Nephron (organoid): Measurements from ENCODE around the gene ADAMTS2.

Experiments used
- H3K27ac Mint-ChIP-seq, 3 experiments: 2 replicates each; pipeline ENCODE4 v1.8.0; 2020; ENCODE audit warnings: mixed read lengths in 3 of 3, mild to moderate bottlenecking in 2 of 3, moderate library complexity in 1 of 3
- H3K27me3 Mint-ChIP-seq: 2 replicates; pipeline ENCODE4 v1.8.0; 2021; ENCODE audit warnings: low read depth, mild to moderate bottlenecking, moderate library complexity, mixed read lengths
- H3K36me3 Mint-ChIP-seq: 2 replicates; pipeline ENCODE4 v1.8.0; 2020; ENCODE audit warnings: low read depth, mixed read lengths
- H3K4me1 Mint-ChIP-seq: 2 replicates; pipeline ENCODE4 v1.8.0; 2020; ENCODE audit warnings: mixed read lengths
- H3K4me3 Mint-ChIP-seq, 3 experiments: 2 replicates each; pipeline ENCODE4 v1.8.0; 2020; ENCODE audit warnings: mild to moderate bottlenecking in 3 of 3, mixed read lengths in 3 of 3, moderate library complexity in 2 of 3
- H3K9me3 Mint-ChIP-seq: 2 replicates; pipeline ENCODE4 v1.8.0; 2020; ENCODE audit warnings: mixed read lengths
- CTCF ChIP-seq, 3 experiments: fragments of 200-600 bp; sonication (generic); IDR thresholded peaks; one replicate each; pipeline ENCODE4 v1.5.0; 2021; ENCODE audit warnings: antibody characterized with exemption in 3 of 3; ENCODE audit not compliant: unreplicated experiment in 3 of 3

Gene ADAMTS2

DNA sequence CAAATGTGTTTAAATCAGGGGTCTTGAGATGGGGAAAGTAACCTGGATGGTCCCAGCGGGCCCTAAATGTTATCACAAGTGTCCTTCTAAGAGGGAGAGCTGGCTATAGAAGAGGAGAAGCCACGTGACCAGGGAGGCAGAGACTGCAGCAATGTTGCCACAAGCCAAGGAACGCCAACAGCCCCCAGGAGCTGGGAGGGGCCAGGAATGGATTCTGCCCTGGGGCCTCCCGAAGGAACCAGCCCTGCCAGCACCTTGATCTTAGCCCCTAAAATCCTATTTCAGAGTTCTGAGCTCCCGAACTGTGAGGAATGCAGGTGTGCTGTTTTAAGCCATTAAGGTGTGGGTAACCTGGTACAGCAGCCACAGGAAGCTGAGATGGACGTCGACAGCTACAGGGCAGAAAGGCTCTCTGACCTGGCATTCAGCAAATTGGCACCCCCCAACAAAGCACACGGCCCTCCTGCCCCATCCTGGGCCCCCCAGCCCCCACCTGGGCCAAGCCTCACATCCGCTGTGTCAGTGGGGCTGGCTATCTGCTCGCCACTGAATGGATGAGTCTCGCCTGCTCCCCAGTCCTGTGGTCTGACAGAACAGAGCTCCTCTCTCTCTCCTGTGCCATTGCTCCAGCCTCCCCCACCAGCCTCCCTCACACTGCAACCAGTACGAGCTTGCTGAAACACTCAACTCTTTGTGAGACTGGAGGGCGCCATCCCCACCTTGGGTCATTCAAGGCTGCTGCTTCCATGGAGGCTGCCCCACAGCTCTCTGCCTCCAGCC, 78.8 kb downstream of the ADAMTS2 start:
- H3K4me3 Mint-ChIP-seq, result peak overlapping the region in 1 of 3 experiments; percentile 70
- peaks cover 4% of the 10 kb centered on the region for H3K27me3 Mint-ChIP-seq
- H3K36me3 Mint-ChIP-seq, result no peaks in the 10 kb centered on the region
- peak overlapping the region in 2 of 3 experiments; percentile 98 to 99 for H3K27ac Mint-ChIP-seq
- no peaks in the 10 kb centered on the region for H3K9me3 Mint-ChIP-seq
- H3K4me1 Mint-ChIP-seq, result peaks cover 74% of the 10 kb centered on the region
- TF ChIP-seq CTCF (IDR thresholded peaks at IDR 0.05; ENCODE audit: unreplicated experiment in 3 of 3), result no peak

DNA sequence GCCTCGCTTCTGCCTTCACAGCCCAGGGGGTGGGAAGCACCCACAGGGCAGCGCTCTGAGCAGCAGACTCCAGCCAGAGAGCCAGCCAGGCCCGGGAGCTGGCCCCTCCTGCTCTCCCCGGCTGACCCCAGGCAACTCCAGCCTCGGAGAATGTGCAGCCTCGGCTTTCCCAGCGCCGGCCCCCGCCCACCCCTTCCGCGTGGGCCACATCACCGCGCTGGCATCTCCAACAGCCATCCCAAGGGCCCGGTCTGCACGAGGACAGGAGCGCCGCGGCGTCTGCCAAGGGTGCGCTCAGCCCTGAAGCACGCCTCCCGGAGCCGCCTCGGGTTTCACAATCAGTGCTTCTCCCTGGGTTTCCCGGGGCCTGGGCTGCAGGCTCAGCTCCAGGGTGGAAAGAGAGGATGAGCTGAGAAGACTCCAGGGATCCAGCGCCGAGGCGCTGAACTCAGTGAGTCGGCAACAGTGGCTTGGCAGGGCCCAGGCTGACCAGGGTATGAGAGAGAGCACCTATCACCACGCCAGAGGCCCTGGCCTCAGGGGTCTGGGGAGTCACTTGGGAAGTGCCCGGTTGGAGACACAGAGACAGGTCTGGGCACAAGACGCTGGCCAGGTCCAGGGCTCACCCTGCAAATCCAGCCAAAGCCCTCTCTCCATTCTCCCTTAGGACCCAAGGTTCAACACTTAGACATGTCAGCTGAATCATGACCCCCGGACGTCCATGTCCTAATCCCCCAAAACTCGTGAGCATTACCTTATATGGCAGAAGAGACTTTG, 79.6 kb downstream of the ADAMTS2 start:
- Mint-ChIP-seq H3K4me3 (peak overlapping the region; percentile 39 to 76 (median 70)), H3K9me3 (no peaks in the 10 kb centered on the region), H3K27ac (peak overlapping the region; percentile 53 to 99 (median 98)), H3K4me1 (peaks cover 73% of the 10 kb centered on the region), H3K27me3 (peaks cover 4% of the 10 kb centered on the region), H3K36me3 (no peaks in the 10 kb centered on the region)
- no peak for TF ChIP-seq CTCF (IDR thresholded peaks at IDR 0.05; ENCODE audit: unreplicated experiment in 3 of 3)

DNA sequence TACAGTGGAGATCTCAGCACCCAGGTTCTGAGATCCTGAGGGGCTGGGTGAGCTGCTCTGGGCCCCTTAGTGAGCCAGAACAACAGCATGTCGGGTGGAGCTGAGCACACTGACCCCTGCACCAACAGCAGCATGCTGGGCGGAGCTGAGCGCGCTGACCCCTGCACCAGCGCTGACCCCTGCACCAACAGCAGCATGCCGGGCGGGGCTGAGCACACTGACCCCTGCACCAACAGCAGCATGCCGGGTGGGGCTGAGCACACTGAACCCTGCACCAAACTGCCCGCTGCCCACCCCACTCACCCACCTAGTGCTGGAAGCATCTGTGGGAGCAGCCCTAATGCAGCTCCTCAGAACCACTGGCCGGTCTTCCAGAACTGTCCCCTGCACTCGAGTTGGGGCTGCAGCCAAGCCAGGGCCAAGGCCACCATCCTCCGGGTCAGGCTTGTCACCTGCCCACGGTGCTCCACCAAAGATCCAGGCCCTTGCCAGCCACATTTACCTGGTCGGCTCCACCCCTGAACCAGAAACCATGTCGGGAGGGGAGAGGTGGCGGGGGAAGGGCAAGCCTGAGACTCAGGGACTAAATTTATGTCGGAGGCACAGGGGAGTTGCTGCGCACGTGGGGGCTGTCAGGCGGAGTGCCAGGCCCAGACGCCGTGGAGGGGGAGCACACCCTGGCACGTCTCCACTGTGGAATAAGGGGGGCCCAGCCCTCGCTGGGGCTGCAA, 80.3 kb downstream of the ADAMTS2 start:
- Mint-ChIP-seq H3K9me3 (no peaks in the 10 kb centered on the region), H3K27me3 (peaks cover 4% of the 10 kb centered on the region), H3K27ac (peak overlapping the region; percentile 62 to 99 (median 71)), H3K4me1 (peaks cover 68% of the 10 kb centered on the region), H3K4me3 (no peak overlapping the region), H3K36me3 (no peaks in the 10 kb centered on the region)
- TF ChIP-seq CTCF (IDR thresholded peaks at IDR 0.05; ENCODE audit: unreplicated experiment in 3 of 3), result no peak

- Mint-ChIP-seq H3K4me3 (peak overlapping the region in 2 of 3 experiments; percentile 5 to 32), H3K9me3 (no peaks in the 10 kb centered on the region), H3K36me3 (no peaks in the 10 kb centered on the region), H3K27me3 (peaks cover 4% of the 10 kb centered on the region), H3K4me1 (peaks cover 68% of the 10 kb centered on the region), H3K27ac (peak overlapping the region in 2 of 3 experiments; percentile 71 to 99)
- no peak for TF ChIP-seq CTCF (IDR thresholded peaks at IDR 0.05; ENCODE audit: unreplicated experiment in 3 of 3)
Measured at GRCh38 chr5:179264053-179264782, 81.0 kb downstream of the ADAMTS2 start.

GRCh38 chr5:179263391-179264052, 81.7 kb downstream of the ADAMTS2 start:
- peak overlapping the region in 1 of 3 experiments; percentile 48 for H3K4me3 Mint-ChIP-seq
- no peaks in the 10 kb centered on the region for H3K9me3 Mint-ChIP-seq
- no peak for TF ChIP-seq CTCF (IDR thresholded peaks at IDR 0.05; ENCODE audit: unreplicated experiment in 3 of 3)
- peaks cover 65% of the 10 kb centered on the region for H3K4me1 Mint-ChIP-seq
- H3K36me3 Mint-ChIP-seq, result no peaks in the 10 kb centered on the region
- peak overlapping the region in 2 of 3 experiments; percentile 63 to 99 for H3K27ac Mint-ChIP-seq
- peaks cover 4% of the 10 kb centered on the region for H3K27me3 Mint-ChIP-seq
